Measurements from ENCODE around the gene NR2F1.
"Not testable (repeated sequence)": the region's sequence is repeated elsewhere in the genome, so short reads cannot be mapped to it uniquely, and the experiment has no call there.

The NR2F1 gene

DNA sequence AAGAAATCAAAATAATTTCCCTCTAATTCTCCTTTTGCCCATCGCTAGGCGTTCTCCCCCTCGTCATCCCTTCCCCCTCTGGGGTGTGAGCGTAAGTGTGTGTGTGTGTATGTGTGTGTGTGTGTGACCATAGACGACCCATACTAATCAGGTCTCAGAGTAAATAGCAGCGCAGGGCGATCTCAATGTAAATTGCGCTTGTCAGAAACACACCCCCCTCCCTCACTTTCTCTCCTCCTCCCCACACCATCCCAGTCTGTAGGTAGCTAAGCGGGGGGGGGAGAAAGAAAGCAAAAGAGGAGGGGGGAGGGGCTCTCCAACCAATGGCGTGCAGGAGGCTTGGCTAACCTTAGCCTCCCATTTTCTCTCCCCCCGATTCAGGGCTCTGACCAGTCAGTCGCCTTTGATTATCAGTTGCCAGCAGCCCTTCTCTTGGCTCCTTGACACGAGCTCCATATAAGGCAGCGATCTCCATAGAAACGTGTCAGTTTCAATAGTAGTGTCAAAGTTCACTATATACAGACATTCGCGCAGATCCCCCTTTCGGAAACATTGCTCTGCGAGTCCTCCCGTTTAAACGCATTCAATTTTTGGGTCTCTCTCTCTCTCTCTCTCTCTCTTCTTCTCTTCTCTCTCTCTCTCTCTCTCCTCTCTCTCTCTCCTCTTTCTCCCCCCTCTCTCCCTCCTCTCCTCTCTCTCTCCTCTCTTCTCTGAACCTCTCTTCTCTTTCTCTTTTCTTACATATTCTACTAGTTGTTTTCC is at the start of gene NR2F1:
NR2F1 (plus strand) TSS at position 546 of the 762 bp plus-strand sequence. CDS start 1,802 bp downstream, outside the sequence.
- DNase-seq (ENCODE audit: low spot score): peak; percentile 99

DNA sequence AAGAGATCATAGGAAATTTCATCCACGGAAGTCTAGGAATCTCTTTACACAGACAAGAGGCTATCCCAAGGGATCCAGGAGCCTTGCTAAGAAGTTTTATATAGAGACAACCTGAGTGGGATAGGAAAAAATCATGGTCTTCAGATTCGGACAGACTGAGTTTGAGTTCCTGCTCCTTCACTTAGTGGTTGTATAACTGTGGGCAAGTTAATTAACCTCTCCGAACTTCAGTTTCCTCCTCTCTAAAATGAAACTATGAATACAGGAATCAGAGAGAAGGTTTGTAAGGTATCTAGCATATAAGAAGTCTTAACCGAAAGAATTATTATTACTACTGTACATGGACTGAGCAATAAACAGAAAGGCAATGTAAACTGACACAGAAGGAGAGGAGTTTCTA is 37.1 kb upstream of the NR2F1 start:
- DNase-seq (ENCODE audit: low spot score): no peak

DNA sequence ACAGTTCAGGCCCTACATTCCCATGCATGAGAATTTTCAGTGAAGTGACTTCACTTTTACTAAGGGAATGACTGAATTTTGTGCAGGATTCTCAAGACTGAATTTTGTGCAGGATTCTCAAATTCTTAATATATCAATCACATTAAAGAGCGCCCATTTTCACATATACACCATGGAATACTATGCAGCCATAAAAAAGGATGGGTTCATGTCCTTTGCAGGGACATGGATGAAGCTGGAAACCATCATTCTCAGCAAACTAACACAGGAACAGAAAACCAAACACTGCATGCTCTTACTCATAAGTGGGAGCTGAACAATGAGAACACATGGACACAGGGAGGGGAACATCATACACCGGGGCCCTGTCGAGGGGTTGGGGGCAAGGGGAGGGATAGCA is 33.4 kb upstream of the NR2F1 start:
- not testable (repeated sequence) for DNase-seq (ENCODE audit: low spot score)

DNA sequence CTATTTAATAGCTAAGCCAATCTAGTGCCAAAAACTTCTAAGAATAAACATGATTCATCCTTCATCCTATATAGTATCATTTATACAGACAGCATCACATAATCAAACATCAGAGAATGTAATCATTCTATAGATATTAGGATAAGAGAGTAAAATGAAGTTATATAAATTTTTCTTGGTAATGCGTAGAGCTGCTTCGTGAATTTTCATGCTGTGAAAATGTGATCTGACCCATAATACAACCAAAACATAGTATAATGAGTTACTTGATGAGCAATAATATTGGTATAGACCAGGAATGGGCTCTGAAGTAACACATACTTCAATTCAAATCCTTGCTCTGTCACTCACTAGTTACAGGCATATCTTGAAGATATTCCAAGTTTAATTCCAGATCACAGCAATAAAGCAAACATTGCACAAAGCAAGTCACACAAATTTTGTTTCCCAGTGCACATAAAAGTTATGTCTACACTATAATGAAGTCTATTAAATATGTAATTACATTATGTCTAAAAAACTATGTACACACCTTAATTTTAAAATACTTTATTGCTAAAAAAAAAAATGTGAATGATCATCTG is 25.9 kb upstream of the NR2F1 start:
- no peak for DNase-seq (ENCODE audit: low spot score)

DNA sequence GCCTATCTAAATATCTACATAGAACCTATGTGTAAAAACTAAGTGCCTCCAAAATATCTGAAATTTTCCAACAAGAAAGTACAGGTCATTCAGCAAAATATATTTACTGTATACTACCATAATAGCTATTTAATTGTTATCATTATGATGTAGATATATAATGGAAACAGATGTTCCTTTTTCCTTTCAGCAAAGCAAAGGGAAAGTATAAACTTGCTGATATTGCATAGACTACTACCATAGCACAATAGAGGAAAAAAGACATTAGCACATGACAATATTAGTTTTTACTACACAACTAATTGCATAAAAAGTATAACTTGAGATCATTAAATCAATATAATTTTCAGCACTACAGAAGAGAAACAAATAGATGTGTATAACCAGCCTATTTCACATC is 16.9 kb upstream of the NR2F1 start:
- no peak for DNase-seq (ENCODE audit: low spot score)

DNA sequence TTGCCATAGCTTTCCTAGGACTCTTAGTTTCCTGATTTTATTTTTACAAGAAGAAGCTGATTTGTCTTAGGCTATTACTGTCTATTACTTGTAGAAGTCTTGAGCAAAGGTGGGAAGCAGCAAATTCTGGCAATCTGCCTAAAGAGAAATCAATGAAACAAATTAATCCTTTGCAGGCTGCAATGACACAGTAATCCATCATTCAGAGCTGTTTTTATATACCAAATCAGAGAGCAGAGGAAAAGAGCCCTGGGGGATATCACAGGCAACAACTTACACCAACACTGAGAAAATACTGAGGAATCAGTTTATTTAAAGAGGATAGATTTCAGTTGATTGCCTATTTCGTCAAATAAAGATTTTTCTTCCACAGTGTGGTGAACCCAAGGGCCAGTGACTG is 15.6 kb upstream of the NR2F1 start:
- no peak for DNase-seq (ENCODE audit: low spot score)

DNA sequence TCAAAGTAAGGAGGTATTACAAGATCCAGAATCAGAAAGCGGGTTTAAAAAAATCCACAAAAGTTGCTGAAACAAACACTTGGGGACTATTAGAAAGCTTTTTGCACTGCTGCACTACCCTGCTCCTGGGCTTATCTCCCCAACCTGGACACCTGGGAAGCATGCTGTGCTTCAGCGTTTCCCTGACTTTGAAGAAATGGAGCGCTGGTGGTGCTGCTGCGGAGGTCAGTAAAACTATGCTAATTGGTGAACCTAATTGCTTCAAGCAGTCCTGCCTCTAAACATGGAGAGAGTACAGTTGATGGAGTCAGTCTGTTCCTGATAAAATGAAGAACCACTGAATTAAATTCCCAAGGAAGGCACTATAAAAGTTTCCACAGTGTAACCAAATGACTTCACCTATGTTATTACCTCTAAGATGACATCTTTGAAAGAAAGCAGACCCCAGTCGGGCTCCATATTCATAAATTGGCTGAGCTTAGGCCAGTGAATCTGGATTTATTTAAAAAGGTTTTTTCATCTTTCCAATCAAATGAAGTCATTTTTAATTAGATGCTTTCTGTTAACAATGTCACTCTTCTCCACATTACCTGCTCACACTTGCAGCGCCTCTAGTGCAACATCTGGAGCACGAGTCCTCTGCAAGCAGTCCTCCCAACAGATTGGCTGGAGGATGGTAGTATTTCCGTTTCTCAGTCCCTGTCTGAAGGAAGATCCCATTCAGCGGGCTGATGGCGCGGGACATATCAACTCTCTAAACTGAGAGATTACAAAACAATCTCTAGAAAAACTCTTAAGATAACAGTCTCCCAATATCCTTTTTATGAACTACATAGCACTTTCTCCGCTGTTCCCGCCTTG is 13.5 kb upstream of the NR2F1 start:
- DNase-seq (ENCODE audit: low spot score): no peak

DNA sequence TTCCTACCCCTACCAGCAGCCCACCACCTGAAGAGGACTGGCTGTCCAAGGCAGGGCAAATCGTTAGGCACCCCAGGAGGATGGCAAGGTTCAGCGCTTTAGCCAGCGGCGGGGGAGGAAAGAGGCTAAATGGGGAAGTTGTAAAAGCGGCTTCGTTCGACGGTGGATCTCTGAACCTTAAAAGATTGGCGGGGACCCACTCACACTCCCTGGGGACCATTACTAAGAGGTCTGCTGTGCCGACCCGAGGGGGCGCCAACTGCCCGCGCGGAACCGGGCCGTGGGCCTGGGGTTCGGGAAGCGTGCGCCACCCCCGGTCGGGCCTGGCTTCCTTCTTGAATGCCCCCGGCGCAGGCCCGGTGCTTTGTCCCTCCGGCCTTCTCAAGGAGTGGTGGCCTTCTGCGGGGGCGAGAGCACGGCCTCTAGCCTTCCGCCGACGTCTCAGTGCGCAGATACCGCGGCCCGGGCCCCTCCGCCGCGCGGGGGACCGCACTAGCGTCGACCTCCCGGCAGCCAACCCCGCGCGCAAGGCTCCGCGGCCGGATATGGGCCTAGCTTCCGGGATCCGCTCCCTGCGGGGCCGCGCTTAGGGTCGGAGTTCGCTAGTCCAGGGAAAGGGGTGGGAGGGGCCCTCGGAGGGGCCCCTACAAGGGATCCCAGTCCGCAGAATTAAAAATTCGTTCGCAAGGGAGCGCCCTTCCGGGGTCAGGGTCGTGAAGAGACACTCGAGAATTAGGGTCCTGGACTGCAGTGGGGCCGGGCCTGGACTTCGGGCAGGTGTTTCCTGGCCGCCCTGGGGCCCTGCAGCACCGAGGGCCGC is 12.5 kb upstream of the NR2F1 start:
- no peak for DNase-seq (ENCODE audit: low spot score)

DNA sequence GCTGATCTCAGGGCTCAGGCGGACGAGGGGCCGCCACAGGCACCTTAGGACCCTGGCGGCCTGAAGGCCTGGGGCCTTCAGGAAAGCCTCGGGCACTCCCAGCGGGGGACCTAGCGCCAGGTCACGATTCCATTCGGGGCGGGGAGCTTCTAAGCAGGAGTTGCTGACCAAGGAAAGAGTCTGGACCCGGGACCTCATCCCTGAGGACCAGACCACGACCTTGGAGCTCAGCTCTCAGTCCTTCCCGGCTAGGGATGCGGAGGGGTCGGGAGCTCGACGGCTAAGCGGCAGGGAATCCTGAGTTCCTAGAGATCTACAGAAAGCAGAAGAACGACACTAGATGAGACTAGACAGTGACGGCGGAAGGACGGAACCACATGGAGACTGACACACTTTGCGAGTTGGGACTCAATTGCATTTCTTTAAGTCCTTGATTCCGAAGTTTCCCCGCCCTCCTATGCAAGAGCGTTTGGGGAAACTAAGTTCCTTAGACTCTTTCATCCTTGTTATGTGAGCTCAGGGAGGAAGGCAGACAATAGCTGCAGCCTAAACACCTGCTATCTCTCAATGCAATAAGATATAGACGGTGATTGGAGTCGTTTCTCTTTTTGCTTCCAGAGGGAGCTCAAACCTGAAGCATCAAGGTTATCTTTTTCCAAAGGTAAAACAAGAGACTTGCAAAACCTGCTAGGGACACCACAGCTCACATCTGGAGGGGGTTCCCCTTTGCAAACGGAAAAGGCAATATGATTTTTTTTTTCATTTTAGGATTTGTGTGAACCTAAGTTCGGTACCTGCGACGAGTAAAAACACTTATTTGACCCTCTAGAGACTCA is 11.7 kb upstream of the NR2F1 start:
- DNase-seq (ENCODE audit: low spot score): no peak

DNA sequence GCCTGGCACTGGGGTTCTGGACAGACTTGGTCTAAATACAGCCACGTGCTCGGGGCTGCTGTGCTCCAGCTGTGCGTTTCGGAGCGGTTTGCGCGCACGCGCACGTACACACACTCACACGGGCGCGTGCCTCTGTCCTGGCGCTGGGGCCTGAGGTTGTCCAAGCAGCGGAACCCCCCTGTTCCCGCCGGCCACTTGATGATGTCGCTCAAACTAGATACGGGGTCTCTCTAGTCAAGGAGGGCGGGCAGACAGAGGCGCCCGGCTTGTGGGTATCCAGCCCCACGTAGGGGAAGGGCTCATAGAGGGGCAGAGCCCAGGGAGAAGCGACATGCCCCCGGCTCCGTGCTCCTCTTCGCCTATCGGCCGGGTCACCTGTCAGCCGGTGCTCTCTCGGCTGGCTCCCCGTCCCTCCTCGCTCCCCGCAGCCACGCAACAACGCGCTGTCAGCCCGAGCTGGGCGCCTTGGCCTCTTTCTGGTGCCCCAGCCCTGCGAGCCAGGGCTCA is 10.9 kb upstream of the NR2F1 start:
- DNase-seq (ENCODE audit: low spot score): no peak

DNA sequence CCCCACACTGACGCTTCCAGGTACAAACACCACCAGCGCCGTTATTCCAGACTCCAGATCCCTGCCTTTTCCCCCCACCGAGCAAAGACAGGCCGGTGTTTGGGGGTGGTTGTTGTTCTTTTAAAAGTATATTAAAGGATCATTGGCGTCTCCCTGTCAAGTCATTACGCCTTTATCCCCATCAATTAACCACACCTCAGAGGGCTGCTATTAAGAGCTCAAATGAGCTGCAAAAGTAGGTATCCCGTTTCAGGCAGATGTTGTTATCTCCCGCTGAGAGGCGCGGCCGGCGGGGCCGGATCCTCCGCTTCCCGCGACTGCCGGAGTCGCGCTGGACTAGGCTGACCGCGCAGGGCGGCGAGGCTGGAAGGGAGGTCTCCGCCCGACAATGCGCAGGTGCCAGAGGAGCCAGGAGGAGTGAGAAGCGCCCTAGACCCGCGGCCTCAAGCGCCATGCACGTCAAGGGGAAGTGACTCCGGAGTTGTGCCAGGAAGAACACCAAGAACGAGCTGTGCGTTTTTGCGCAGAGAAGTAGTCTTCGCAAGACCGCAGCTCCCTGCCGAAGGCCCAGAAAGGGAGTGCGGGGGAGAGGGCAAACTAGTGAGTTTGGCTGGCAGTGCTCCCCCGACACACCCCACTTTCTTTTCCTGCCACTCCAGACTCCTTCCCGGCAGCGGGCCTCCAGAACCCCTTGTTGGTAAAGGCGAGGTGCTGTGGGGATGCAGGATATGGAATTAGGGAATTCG is 10.2 kb upstream of the NR2F1 start:
- DNase-seq (ENCODE audit: low spot score): no peak

DNA sequence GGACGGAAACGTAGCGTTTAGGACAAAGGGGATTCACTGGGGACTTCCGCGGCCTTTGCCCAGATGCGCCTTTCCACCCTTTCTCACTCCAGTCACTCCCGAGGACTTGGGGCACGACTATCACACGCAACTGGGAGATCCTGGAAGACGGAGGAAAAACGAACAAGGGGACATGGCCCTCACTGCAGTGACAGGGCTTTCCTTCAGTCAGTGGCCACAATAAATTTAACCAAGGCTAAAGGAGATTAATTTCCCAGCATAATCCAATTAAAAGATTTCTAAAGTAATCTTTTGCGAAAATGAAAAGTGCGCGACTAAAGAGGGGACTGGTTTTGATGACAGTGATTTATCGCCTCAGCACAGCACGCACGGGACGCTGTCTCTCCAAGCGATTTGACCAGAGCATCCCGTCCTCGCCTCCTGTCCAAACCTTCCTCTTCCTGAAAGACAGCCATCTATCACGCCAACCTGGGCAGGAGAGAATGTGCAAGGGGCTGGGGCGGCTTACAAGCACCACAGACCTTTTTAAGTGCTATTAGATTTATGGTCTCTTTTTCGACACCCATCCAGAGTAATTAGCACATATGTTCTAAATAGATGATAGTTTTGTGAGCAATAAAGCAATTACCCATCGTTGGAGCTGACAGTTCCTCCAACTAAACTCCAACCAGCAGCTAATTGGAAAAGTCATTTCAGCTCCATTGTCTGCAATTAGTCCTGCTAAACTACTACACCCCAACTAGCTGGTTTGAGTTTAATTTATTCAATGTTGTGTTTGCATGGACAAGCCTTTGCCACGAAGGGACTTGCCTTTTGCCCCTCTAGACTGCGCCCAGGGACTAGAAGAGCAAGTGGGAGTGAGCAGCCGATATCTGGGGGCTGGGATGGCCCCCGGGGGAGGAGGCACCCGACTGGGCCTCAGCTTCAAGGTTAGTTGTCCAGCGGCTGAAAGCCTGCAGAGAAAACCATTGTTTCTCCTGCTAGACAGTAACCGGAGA is 9.4 kb upstream of the NR2F1 start:
- DNase-seq (ENCODE audit: low spot score): no peak

DNA sequence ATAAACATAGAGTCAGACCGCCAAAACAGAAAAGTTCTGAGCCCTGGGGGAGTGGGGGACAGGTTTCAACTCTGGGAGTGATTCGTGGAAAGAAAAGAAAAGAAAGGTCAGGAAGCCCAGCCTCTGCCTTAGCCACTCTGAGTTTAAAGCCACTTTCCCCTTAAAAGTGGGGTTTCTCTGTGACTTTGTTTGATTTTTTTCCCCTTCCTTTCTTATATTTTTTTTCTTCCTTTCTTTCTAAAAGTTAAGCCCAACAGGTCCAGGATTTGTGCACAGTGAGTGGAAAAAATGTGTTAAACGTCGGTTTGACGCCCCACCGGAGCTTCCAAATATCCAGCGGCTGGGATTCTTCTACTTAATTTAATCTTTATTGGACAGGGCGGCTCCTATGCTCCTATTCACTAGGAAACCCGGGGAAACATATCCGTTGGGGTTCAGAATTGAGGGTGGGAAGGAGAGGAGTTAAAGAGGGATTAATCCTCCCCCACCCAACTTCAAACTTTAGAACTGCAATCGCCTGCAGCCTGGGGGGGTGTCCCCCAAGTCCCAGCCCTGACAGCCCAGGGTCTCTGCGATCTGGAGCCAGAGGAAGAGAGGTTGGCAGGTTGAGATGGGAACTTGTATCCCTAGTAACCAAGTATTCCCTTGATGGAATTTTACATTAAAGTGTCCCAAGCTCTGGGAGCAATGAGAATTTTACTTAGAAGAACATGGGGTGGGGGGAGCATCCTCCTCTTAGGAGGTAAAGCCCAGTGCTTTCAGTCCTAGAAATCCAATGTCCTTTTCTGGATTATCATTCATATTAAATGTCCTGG is 8.3 kb upstream of the NR2F1 start:
- no peak for DNase-seq (ENCODE audit: low spot score)

DNA sequence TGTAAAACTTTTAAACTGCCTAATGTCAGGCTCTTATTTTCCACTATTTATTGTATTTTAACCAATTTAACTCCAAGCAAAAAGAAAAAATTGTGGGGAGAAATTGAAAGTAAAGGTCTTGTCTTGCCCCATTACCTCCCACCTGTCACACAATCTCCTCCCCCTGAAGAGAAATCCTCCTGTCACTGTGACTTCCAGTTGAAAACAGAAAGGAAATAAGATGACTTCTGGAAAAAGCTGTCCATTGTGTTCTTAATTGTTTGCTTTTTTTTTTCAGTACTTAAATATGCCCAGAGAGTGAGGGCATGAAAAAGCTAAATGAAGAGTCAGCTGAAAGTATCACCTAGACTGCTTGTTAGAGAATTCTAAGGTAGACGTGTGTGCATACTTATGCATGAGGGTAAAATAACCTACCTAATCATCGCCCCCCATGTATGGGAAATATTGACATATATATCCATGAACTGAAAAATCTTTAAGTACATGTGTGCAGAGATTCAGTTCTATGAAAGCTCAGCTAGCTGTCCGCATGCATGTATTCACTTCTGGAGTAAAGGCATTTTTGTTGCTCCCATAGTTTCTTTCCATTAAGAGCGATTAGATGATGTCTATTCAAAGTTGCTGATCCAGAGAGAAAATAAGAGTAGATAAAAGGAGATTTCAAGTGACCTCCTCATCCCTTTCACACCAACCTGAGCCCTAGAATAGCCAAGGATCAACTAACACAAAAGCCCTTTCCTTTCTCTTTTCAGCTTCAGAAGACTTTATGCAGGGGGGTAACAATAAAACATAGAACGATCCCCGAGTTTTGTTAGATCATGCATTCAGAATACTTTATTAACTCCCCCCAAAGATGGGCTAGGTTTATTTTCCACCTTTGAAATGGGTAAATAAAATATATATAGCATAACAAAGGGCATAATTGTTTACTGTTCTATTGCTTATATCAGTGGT is 7.3 kb upstream of the NR2F1 start:
- no peak for DNase-seq (ENCODE audit: low spot score)

DNA sequence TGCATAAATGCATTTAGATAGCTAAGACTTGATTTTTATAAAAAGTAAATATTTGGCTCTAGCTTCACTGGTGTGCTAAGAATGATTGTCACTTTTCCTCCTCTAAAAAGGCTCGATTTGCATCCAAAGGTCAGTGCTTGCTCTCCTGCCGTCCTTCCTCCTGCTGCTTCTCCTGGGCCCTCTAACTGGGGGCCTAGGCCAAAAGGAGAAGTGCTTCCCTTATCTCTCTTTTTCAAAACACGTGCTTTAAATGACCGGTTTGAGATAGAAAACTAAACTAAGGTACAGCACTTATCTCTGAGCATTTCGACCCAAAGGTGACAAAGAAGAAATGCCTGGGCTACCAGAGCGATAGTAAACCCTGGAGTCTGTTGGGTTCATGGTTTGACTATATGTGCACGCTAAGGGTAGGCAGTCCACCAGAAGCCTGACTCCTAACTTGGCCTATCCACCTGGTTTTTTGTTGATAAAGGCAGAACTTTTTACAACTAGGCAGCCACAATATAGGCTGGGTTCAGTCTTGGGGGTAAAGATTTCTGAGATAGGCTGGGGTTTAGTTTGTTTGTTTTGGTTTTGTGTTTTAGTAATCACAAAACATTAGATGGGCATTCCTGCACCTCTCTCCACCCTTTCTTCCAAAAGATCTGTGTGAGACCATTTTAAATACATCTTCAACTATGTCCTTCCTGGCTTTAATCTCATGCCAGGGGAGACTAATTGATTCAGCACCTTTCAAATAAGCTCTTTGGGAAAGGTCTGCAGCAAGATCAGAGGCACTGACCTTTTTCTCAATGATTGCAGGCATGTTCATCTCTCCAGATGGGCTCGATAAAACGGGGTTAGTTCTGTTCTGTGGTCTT is 5.8 kb upstream of the NR2F1 start:
- peak; percentile 35 for DNase-seq (ENCODE audit: low spot score)
